Measurements from ENCODE around the gene PLCH1.

DNA sequence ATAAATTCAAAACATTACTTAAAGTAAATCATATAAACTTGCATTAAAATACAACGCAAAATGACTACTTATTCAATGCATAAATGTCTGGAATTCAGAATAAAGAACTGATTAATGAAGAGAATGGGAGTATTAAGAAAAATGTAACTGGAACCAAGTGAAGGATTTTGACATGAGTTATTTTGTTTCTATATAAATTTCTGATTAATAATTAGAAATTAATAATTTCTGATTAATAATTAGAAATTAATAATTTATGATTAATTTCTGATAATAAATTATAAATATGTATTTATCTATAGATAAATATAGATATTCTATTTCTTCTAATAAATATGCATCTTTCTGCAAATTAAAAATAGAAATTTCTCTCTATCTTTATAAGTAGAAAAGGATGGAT, 291.4 kb downstream of the PLCH1 start:
- TF ChIP-seq EZH2 (IDR thresholded peaks at IDR 0.05) (no peak), POLR2AphosphoS5 (IDR thresholded peaks at IDR 0.05; ENCODE audit: borderline replicate concordance, low read depth, low read length) (no peak)
